ENCODE measurements around the gene PIGN. TPM values are rescaled to one million over a fixed set of nuclear protein-coding genes. Genes with fewer than 3 reads are reported as not detected.

Gene PIGN
- total and polyA plus RNA-seq, 4 donors, result 10.9 to 47.0 (median 19.4) TPM

GRCh38 chr18:62011416-62011815, 175.4 kb downstream of the PIGN start:
- Histone ChIP-seq H3K9me3 (ENCODE audit: control insufficient read depth, insufficient read depth, low read length) (no peaks in the 10 kb centered on the region), H3K27me3 (ENCODE audit: control insufficient read depth, insufficient read depth, low read length) (no peaks in the 10 kb centered on the region), H3K27ac (ENCODE audit: low read depth, low read length) (no peak overlapping the region), H3K36me3 (ENCODE audit: control insufficient read depth, insufficient read depth, low read length) (no peaks in the 10 kb centered on the region), H3K4me3 (ENCODE audit: low read depth, low read length) (no peak overlapping the region), H3K4me1 (ENCODE audit: control insufficient read depth, insufficient read depth, low read length) (no peaks in the 10 kb centered on the region)
- WGBS (ENCODE audit: insufficient coverage), result 92% methylated on average over 2 of the region's 6 CpGs
- DNase-seq (ENCODE audit: low read depth in 4 of 6, low spot score in 6 of 6), result no peak

GRCh38 chr18:62009521-62009920, 177.3 kb downstream of the PIGN start:
- H3K9me3 ChIP-seq (ENCODE audit: control insufficient read depth, insufficient read depth, low read length), result no peaks in the 10 kb centered on the region
- DNase-seq (ENCODE audit: low read depth in 4 of 6, low spot score in 6 of 6), result no peak
- no peaks in the 10 kb centered on the region for H3K27me3 ChIP-seq (ENCODE audit: control insufficient read depth, insufficient read depth, low read length)
- no peaks in the 10 kb centered on the region for H3K36me3 ChIP-seq (ENCODE audit: control insufficient read depth, insufficient read depth, low read length)
- 85% methylated on average over 3 of the region's 3 CpGs for WGBS (ENCODE audit: insufficient coverage)
- no peak overlapping the region for H3K27ac ChIP-seq (ENCODE audit: low read depth, low read length)
- no peaks in the 10 kb centered on the region for H3K4me1 ChIP-seq (ENCODE audit: control insufficient read depth, insufficient read depth, low read length)
- no peak overlapping the region for H3K4me3 ChIP-seq (ENCODE audit: low read depth, low read length)

GRCh38 chr18:62001396-62001795, 185.5 kb downstream of the PIGN start:
- H3K9me3 ChIP-seq (ENCODE audit: control insufficient read depth, insufficient read depth, low read length), result peaks cover 1% of the 10 kb centered on the region
- DNase-seq (ENCODE audit: low read depth in 4 of 6, low spot score in 6 of 6), result no peak
- no peak overlapping the region for H3K27ac ChIP-seq (ENCODE audit: low read depth, low read length)
- no peak overlapping the region for H3K4me3 ChIP-seq (ENCODE audit: low read depth, low read length)
- no peaks in the 10 kb centered on the region for H3K36me3 ChIP-seq (ENCODE audit: control insufficient read depth, insufficient read depth, low read length)
- no peaks in the 10 kb centered on the region for H3K27me3 ChIP-seq (ENCODE audit: control insufficient read depth, insufficient read depth, low read length)
- H3K4me1 ChIP-seq (ENCODE audit: control insufficient read depth, insufficient read depth, low read length), result no peaks in the 10 kb centered on the region

- Histone ChIP-seq H3K4me3 (ENCODE audit: low read depth, low read length) (no peak overlapping the region), H3K4me1 (ENCODE audit: control insufficient read depth, insufficient read depth, low read length) (no peaks in the 10 kb centered on the region), H3K36me3 (ENCODE audit: control insufficient read depth, insufficient read depth, low read length) (no peaks in the 10 kb centered on the region), H3K9me3 (ENCODE audit: control insufficient read depth, insufficient read depth, low read length) (peaks cover 1% of the 10 kb centered on the region), H3K27me3 (ENCODE audit: control insufficient read depth, insufficient read depth, low read length) (no peaks in the 10 kb centered on the region), H3K27ac (ENCODE audit: low read depth, low read length) (no peak overlapping the region)
- DNase-seq (ENCODE audit: low read depth in 4 of 6, low spot score in 6 of 6), result peak in 2 of 6 donors; percentile 9 to 14
Observed at GRCh38 chr18:61998957-61999356, 187.9 kb downstream of the PIGN start.

- no peaks in the 10 kb centered on the region for H3K4me1 ChIP-seq (ENCODE audit: control insufficient read depth, insufficient read depth, low read length)
- no peak overlapping the region for H3K27ac ChIP-seq (ENCODE audit: low read depth, low read length)
- H3K4me3 ChIP-seq (ENCODE audit: low read depth, low read length), result no peak overlapping the region
- DNase-seq (ENCODE audit: low read depth in 4 of 6, low spot score in 6 of 6), result no peak
- WGBS (ENCODE audit: insufficient coverage), result 92% methylated on average over 7 of the region's 7 CpGs
- peaks cover 1% of the 10 kb centered on the region for H3K9me3 ChIP-seq (ENCODE audit: control insufficient read depth, insufficient read depth, low read length)
- H3K27me3 ChIP-seq (ENCODE audit: control insufficient read depth, insufficient read depth, low read length), result no peaks in the 10 kb centered on the region
- no peaks in the 10 kb centered on the region for H3K36me3 ChIP-seq (ENCODE audit: control insufficient read depth, insufficient read depth, low read length)
Observed at GRCh38 chr18:61998335-61998734, 188.5 kb downstream of the PIGN start.

- no peaks in the 10 kb centered on the region for H3K27me3 ChIP-seq (ENCODE audit: control insufficient read depth, insufficient read depth, low read length)
- H3K27ac ChIP-seq (ENCODE audit: low read depth, low read length), result no peak overlapping the region
- 100% methylated on average over 1 of the region's 1 CpG for WGBS (ENCODE audit: insufficient coverage)
Observed at GRCh38 chr18:61995618-61996017, 191.2 kb downstream of the PIGN start.

GRCh38 chr18:61993831-61994230, 193.0 kb downstream of the PIGN start:
- Histone ChIP-seq H3K27ac (ENCODE audit: low read depth, low read length) (no peak overlapping the region), H3K27me3 (ENCODE audit: control insufficient read depth, insufficient read depth, low read length) (no peaks in the 10 kb centered on the region), H3K4me3 (ENCODE audit: low read depth, low read length) (no peak overlapping the region), H3K36me3 (ENCODE audit: control insufficient read depth, insufficient read depth, low read length) (no peaks in the 10 kb centered on the region), H3K4me1 (ENCODE audit: control insufficient read depth, insufficient read depth, low read length) (no peaks in the 10 kb centered on the region), H3K9me3 (ENCODE audit: control insufficient read depth, insufficient read depth, low read length) (no peaks in the 10 kb centered on the region)
- DNase-seq (ENCODE audit: low read depth in 4 of 6, low spot score in 6 of 6), result no peak
- WGBS (ENCODE audit: insufficient coverage), result no CpG with 5 or more reads among the region's 1 CpG

More at GRCh38 chr18:61995618-61996017, 191.2 kb downstream of the PIGN start:
- H3K4me1 ChIP-seq (ENCODE audit: control insufficient read depth, insufficient read depth, low read length), result no peaks in the 10 kb centered on the region
- DNase-seq (ENCODE audit: low read depth in 4 of 6, low spot score in 6 of 6), result no peak
- no peaks in the 10 kb centered on the region for H3K9me3 ChIP-seq (ENCODE audit: control insufficient read depth, insufficient read depth, low read length)
- H3K4me3 ChIP-seq (ENCODE audit: low read depth, low read length), result no peak overlapping the region
- H3K36me3 ChIP-seq (ENCODE audit: control insufficient read depth, insufficient read depth, low read length), result no peaks in the 10 kb centered on the region

GRCh38 chr18:61992923-61993322, 193.9 kb downstream of the PIGN start:
- DNase-seq (ENCODE audit: low read depth in 4 of 6, low spot score in 6 of 6), result no peak
- Histone ChIP-seq H3K27ac (ENCODE audit: low read depth, low read length) (no peak overlapping the region), H3K9me3 (ENCODE audit: control insufficient read depth, insufficient read depth, low read length) (no peaks in the 10 kb centered on the region), H3K36me3 (ENCODE audit: control insufficient read depth, insufficient read depth, low read length) (no peaks in the 10 kb centered on the region), H3K4me1 (ENCODE audit: control insufficient read depth, insufficient read depth, low read length) (no peaks in the 10 kb centered on the region), H3K4me3 (ENCODE audit: low read depth, low read length) (no peak overlapping the region), H3K27me3 (ENCODE audit: control insufficient read depth, insufficient read depth, low read length) (no peaks in the 10 kb centered on the region)
- WGBS (ENCODE audit: insufficient coverage), result no CpG with 5 or more reads among the region's 2 CpGs

GRCh38 chr18:61992285-61992684, 194.6 kb downstream of the PIGN start:
- H3K27me3 ChIP-seq (ENCODE audit: control insufficient read depth, insufficient read depth, low read length), result no peaks in the 10 kb centered on the region
- H3K36me3 ChIP-seq (ENCODE audit: control insufficient read depth, insufficient read depth, low read length), result no peaks in the 10 kb centered on the region
- no peak for DNase-seq (ENCODE audit: low read depth in 4 of 6, low spot score in 6 of 6)
- H3K4me3 ChIP-seq (ENCODE audit: low read depth, low read length), result no peak overlapping the region
- H3K4me1 ChIP-seq (ENCODE audit: control insufficient read depth, insufficient read depth, low read length), result no peaks in the 10 kb centered on the region
- no CpG with 5 or more reads among the region's 1 CpG for WGBS (ENCODE audit: insufficient coverage)
- no peaks in the 10 kb centered on the region for H3K9me3 ChIP-seq (ENCODE audit: control insufficient read depth, insufficient read depth, low read length)
- H3K27ac ChIP-seq (ENCODE audit: low read depth, low read length), result no peak overlapping the region

GRCh38 chr18:61991836-61992235, 195.0 kb downstream of the PIGN start:
- WGBS (ENCODE audit: insufficient coverage), result no CpG with 5 or more reads among the region's 1 CpG

More at GRCh38 chr18:61991836-61992235, 195.0 kb downstream of the PIGN start:
- Histone ChIP-seq H3K9me3 (ENCODE audit: control insufficient read depth, insufficient read depth, low read length) (no peaks in the 10 kb centered on the region), H3K27ac (ENCODE audit: low read depth, low read length) (no peak overlapping the region), H3K27me3 (ENCODE audit: control insufficient read depth, insufficient read depth, low read length) (no peaks in the 10 kb centered on the region), H3K4me3 (ENCODE audit: low read depth, low read length) (no peak overlapping the region), H3K36me3 (ENCODE audit: control insufficient read depth, insufficient read depth, low read length) (no peaks in the 10 kb centered on the region), H3K4me1 (ENCODE audit: control insufficient read depth, insufficient read depth, low read length) (no peaks in the 10 kb centered on the region)
- no peak for DNase-seq (ENCODE audit: low read depth in 4 of 6, low spot score in 6 of 6)
